T-helper 17 cell (primary cell): ENCODE data around the gene DPY19L3. TPM values are rescaled to one million over a fixed set of nuclear protein-coding genes. Genes with fewer than 3 reads are reported as not detected.
A peak's percentile ranks its signal among the peaks of the same experiment; 100 is the strongest.
"Not testable (repeated sequence)": the region's sequence is repeated elsewhere in the genome, so short reads cannot be mapped to it uniquely, and the experiment has no call there.

ENCODE experiments used
- ATAC-seq: fragments of 150-1000 bp; cut with Tn5 transposase; 2 replicates; pipeline ENCODE4 v1.10.0; 2021; ENCODE audit warnings: mild to moderate bottlenecking, moderate library complexity
- DNase-seq, 3 donors: peaks; one replicate each; pipeline versions ENCODE4 v3.0.0 to v3.0.0-alpha.2; 2020 to 2021
- H3K9me3 ChIP-seq: one replicate; pipeline ENCODE4 v1.7.0; 2013; ENCODE audit warnings: low read length, mild to moderate bottlenecking; ENCODE audit not compliant: control insufficient read depth, poor library complexity, severe bottlenecking
- H3K27ac Mint-ChIP-seq: one replicate; pipeline ENCODE4 v1.8.0; 2022; ENCODE audit warnings: mild to moderate bottlenecking, moderate library complexity, mixed read lengths
- H3K27me3 Mint-ChIP-seq: one replicate; pipeline ENCODE4 v1.8.0; 2022; ENCODE audit warnings: mixed read lengths
- H3K36me3 Mint-ChIP-seq: one replicate; pipeline ENCODE4 v1.8.0; 2022; ENCODE audit warnings: low read depth, mixed read lengths
- H3K4me1 Mint-ChIP-seq: one replicate; pipeline ENCODE4 v1.8.0; 2022; ENCODE audit warnings: mild to moderate bottlenecking, mixed read lengths
- H3K4me3 Mint-ChIP-seq: one replicate; pipeline ENCODE4 v1.8.0; 2022; ENCODE audit warnings: mild to moderate bottlenecking, moderate library complexity, mixed read lengths
- total RNA-seq, 4 donors: library from RNA in 2 of 4; stranded (reverse) in 2 of 4; gene quantifications; one replicate each; pipeline ENCODE4 v1.2.3 and lab custom pipeline; 2022 to 2026

Gene DPY19L3
- total RNA-seq, 2 donors from 2014 or later = 10.2 to 14.7 TPM

DNA sequence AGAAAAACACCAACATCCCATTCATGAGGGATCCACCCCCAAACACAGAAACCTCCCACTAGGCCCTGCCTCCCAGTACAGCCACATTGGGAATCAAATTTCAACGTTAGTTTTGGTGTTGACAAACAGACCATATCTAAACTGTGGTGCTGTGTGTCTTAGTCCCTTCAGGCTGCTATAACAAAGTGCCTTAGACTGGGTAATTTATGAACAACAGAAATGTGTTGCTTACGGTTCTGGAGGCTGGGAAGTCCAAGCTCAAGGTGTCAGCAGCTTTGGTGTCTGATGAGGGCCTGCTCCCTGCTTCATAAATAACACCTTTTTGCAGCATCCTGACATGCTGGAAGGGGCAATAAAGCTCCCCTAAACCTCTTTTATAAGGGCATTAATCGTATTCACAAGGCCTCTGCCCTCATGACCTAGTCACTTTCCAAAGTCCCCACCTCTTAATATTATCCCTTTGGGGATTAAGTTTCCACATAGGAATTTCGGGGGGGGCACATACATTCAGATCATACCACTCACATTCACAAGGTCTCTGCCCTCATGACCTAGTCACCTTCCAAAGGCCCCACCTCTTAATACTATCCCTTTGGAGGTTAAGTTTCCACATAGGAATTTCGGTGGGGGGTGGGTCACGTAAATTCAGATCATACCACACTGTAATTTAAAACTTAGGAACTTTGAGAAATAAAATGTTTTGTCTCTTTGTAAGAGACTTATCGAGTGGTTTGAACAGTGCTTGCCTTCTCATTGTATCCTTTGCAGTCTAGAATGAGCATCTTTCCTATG, 32.6 kb upstream of the DPY19L3 start:
- Mint-ChIP-seq H3K4me3 (no peak overlapping the region), H3K36me3 (peaks cover 19% of the 10 kb centered on the region), H3K4me1 (peaks cover 12% of the 10 kb centered on the region), H3K27ac (no peak overlapping the region), H3K27me3 (no peaks in the 10 kb centered on the region)
- DNase-seq (no peak), ATAC-seq (no peak)
- no peaks in the 10 kb centered on the region for H3K9me3 ChIP-seq

DNA sequence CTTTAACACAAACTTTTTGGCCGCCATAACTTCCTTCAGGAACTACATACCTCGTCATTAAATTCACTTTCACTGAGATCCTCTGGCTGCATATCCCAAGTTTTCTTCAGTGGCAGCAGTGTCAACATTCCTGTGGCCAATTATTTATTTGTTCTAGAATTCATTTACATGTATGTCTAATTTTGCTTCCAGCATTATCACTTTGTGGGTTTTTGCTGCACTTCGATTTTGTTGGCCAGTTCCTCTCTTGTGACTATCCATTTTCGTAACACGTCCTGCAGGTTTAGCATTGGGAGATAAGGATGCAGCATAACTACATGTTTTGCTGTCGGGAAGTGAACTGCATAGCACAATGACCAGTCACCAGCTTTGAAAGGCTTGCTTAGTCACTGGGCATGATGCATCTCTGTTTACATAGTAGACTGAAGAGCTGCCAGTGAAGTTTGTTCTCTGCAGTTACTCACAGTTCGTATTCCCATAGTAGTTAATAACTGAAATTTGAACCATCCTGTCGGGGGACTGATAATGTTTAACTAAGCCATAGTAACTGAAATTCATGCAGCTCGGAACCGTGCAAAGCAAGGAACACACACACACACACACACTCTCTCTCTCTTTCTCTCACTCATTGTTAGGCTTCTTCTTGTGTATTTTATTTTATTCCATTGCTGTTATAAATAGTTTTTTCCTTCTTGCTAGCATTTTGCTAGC, 31.8 kb upstream of the DPY19L3 start:
- ATAC-seq (no peak), DNase-seq (no peak)
- H3K36me3 Mint-ChIP-seq = peaks cover 19% of the 10 kb centered on the region
- no peaks in the 10 kb centered on the region for H3K9me3 ChIP-seq
- no peaks in the 10 kb centered on the region for H3K27me3 Mint-ChIP-seq
- H3K4me3 Mint-ChIP-seq = no peak overlapping the region
- H3K27ac Mint-ChIP-seq = no peak overlapping the region
- peaks cover 14% of the 10 kb centered on the region for H3K4me1 Mint-ChIP-seq

DNA sequence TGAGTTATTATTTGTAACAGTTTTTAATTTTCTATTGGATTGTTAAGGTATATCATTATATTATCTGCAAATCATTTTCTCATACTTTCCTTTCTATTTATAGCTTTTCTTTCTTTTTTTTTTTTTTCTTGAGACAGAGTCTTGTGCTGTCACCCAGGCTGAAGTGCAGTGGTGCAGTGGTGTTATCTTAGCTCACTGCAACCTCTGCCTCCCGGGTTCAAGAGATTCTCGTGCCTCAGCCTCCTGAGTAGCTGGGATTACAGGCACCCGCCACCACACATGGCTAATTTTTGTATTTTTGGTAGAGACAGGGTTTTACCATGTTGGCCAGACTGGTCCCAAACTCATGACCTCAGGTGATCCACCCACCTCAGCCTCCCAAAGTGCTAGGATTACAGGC, 31.2 kb upstream of the DPY19L3 start:
- not testable (repeated sequence) for H3K4me3 Mint-ChIP-seq, DNase-seq, H3K27me3 Mint-ChIP-seq, H3K27ac Mint-ChIP-seq, H3K9me3 ChIP-seq, ATAC-seq
- Mint-ChIP-seq H3K36me3 (peaks cover 17% of the 10 kb centered on the region), H3K4me1 (peaks cover 13% of the 10 kb centered on the region)

DNA sequence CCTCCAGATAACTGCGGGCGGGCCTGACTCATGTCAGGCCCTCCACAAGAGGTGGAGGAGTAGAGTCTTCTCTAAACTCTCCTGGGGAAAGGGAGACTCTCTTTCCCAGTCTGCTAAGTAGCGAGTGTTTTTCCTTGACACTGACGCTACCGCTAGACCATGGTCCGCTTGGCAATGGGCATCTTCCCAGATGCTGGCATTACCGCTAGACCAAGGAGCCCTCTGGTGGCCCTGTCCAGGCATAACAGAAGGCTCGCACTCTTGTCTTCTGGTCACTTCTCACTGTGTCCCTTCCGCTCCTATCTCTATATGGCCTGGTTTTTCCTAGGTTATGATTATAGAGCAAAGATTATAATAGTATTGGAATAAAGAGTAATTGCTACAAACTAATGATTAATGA, 28.5 kb upstream of the DPY19L3 start:
- not testable (repeated sequence) for ATAC-seq, H3K27ac Mint-ChIP-seq
- H3K36me3 Mint-ChIP-seq = peaks cover 19% of the 10 kb centered on the region

DNA sequence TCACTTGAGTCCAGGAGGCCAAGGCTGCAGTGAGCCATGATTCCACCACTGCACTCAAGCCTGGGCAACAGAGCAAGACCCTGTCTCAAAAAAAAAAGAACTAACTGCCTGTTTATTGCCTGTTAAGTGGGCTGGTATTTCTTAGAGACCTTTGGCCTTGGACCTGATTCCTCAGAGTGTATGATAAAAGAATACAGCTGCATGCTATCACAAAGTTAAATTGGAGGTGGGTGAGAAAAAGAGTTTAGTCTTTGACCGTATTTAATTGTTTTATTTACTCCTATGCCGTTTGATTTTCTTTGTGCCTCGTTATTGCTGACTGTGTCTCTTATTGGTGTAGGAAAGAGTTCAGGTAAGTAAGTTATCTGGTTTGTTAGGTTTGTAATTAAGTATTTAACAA, 25.3 kb upstream of the DPY19L3 start:
- Mint-ChIP-seq H3K4me1 (peaks cover 10% of the 10 kb centered on the region), H3K27ac (peak overlapping the region; percentile 59), H3K27me3 (no peaks in the 10 kb centered on the region), H3K36me3 (peaks cover 19% of the 10 kb centered on the region), H3K4me3 (no peak overlapping the region)
- DNase-seq = no peak
- no peak for ATAC-seq
- H3K9me3 ChIP-seq = no peaks in the 10 kb centered on the region

More for the DNA sequence above, 28.5 kb upstream of the DPY19L3 start:
- not testable (repeated sequence) for H3K4me1 Mint-ChIP-seq, H3K27me3 Mint-ChIP-seq, H3K4me3 Mint-ChIP-seq, DNase-seq, H3K9me3 ChIP-seq

DNA sequence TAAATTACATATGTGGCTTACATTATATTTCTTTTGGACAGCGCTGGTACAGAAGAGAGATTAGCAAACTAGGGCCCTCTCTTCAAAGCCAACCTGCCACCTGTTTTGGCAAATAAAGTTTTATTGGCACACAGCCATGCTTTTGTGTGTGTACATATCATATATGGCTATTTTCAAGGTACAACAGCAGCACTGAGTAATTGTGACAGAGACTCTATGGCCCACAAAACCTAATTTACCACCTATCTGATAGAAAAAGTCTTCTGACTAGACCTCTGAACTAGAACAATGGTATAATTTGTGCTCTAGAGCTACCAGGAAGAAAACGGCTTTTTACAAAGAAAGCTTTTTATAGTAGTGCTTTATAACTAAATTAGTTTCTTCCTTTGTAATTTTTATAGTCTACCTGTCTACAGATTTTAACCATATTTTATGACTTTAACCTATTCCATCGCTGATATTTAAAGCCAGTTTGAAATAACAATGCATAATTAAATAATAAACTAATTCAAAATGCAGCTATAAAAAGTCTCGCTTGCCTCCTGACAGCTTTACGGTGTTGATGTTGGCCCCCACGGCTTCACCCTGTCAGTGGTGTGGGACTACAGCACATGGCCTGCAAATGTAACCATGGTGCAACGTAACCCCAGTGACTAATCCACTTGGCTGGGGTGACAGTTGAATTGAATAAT, 17.7 kb upstream of the DPY19L3 start:
- DNase-seq (no peak), ATAC-seq (no peak)
- Mint-ChIP-seq H3K36me3 (peaks cover 2% of the 10 kb centered on the region), H3K4me1 (no peaks in the 10 kb centered on the region), H3K27me3 (no peaks in the 10 kb centered on the region), H3K27ac (no peak overlapping the region), H3K4me3 (no peak overlapping the region)
- H3K9me3 ChIP-seq = no peaks in the 10 kb centered on the region

DNA sequence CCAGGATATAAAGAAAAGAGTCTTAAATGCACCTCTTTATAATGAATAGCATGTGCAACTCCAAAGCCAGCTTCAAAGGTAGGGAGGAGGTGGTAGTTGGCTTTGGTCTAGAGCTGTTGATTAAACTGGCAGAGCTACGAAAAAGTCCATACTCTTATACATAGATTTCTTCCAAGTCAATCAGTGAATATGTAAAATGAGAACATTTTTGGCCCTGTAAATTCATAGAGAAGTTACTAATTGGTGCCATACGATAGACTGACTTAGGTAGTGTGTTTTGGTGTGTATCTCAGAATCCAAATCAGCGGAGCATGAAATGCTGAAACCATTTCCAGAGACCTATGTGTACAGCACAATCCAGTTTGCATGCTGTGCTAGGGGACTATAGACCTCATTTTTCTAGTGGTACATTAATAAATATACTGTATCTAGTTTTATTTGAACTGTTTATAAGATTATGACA, 17.1 kb upstream of the DPY19L3 start:
- DNase-seq (no peak), ATAC-seq (no peak)
- no peaks in the 10 kb centered on the region for H3K27me3 Mint-ChIP-seq
- H3K27ac Mint-ChIP-seq = no peak overlapping the region
- H3K36me3 Mint-ChIP-seq = no peaks in the 10 kb centered on the region
- H3K4me1 Mint-ChIP-seq = peaks cover under 1% of the 10 kb centered on the region
- H3K4me3 Mint-ChIP-seq = no peak overlapping the region
- H3K9me3 ChIP-seq = no peaks in the 10 kb centered on the region

DNA sequence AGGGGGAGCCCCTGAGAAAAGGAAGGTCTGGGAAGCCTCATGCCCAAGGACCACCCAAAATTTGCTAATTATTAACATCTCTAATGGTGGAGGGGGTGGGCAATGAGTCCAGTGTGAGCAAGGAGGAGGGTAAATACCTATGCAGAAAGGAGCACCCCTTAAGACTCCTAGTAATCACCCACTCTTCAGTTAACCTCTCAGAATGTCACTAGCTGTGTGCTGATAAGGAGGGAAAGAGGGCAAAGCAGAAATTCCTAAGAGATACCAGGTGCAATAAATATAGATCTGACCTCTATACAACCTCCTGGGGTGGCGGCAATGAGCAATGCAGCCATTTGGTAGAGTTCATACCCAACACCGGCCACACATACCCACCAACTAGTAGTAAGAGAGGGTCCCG, 12.7 kb upstream of the DPY19L3 start:
- H3K36me3 Mint-ChIP-seq = no peaks in the 10 kb centered on the region
- no peak overlapping the region for H3K4me3 Mint-ChIP-seq
- peak overlapping the region; percentile 11 for H3K27ac Mint-ChIP-seq
- no peaks in the 10 kb centered on the region for H3K27me3 Mint-ChIP-seq
- peaks cover 4% of the 10 kb centered on the region for H3K4me1 Mint-ChIP-seq
- no peak for DNase-seq
- H3K9me3 ChIP-seq = no peaks in the 10 kb centered on the region
- no peak for ATAC-seq

DNA sequence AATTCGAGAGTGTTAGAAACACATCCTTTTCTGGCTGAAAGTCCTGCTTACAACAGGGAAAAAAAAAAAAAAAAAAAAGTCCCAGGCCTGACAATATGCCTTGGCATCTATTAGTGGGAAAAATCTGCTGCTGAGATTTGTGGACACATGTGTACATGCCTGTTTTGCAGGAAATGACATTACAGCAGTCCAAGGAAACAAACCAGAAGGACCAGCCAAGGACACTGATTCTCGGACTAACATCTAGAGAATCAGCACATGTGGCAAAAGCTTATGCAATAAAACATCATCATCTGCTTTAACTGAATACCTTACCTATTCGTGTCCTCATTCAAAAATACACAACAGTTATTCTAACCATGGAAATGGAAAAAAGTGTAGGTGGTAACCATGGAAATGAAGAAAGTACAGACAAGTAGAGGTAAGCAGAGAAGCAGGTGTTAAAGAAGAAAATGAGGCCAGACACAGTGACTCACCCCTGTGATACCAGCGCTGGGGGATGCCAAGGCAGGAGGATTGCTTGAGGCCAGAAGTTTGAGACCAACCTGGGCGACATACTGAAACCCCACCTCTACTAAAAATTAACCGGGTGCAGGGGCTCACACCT, 9.4 kb upstream of the DPY19L3 start:
- H3K36me3 Mint-ChIP-seq = no peaks in the 10 kb centered on the region
- no peak overlapping the region for H3K4me3 Mint-ChIP-seq
- no peak for ATAC-seq
- no peaks in the 10 kb centered on the region for H3K27me3 Mint-ChIP-seq
- peaks cover 4% of the 10 kb centered on the region for H3K4me1 Mint-ChIP-seq
- H3K9me3 ChIP-seq = no peaks in the 10 kb centered on the region
- DNase-seq = no peak
- no peak overlapping the region for H3K27ac Mint-ChIP-seq

DNA sequence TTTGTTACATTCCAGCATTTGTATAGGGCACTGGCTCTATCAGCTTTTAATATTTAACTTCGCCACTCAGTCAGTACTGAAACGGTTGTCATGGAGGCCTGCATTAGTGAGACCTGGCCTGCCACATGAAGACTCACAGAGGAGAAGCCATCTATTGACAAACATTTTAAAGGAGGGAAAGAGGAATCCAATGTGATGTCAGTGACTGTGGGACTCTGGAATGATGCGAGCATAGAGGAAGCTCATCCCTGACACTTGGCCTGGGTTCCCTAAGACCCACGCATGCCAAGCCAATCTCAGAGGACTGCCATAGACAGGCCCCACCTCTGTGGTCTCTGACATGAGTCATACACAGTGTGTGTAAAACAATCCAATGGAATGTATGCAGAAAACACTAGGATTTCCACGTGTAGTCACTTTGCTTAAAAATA, 7.9 kb upstream of the DPY19L3 start:
- Mint-ChIP-seq H3K27me3 (no peaks in the 10 kb centered on the region), H3K4me1 (peaks cover 4% of the 10 kb centered on the region), H3K4me3 (no peak overlapping the region), H3K27ac (no peak overlapping the region), H3K36me3 (no peaks in the 10 kb centered on the region)
- H3K9me3 ChIP-seq = no peaks in the 10 kb centered on the region
- no peak for DNase-seq
- ATAC-seq = no peak

DNA sequence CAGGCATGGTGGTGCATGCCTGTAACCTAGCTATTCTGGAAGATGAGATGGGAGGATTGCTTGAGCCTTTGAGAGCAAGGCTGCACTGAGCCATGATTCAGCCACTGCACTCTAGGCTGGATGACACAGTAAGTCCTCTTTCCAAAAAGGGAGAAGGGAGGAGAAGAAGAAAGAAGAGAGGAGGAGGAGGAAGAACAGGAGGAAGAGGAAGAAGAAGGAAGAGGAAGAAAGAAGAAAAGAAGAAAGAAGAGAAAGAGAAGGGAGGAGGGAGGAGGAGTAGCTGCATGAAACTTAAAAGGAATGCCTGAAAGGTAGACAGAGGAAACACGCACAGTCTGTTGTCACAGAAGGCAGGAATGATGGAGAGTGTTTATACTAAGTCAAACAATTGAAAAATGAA, 3.6 kb upstream of the DPY19L3 start:
- no peaks in the 10 kb centered on the region for H3K36me3 Mint-ChIP-seq

DNA sequence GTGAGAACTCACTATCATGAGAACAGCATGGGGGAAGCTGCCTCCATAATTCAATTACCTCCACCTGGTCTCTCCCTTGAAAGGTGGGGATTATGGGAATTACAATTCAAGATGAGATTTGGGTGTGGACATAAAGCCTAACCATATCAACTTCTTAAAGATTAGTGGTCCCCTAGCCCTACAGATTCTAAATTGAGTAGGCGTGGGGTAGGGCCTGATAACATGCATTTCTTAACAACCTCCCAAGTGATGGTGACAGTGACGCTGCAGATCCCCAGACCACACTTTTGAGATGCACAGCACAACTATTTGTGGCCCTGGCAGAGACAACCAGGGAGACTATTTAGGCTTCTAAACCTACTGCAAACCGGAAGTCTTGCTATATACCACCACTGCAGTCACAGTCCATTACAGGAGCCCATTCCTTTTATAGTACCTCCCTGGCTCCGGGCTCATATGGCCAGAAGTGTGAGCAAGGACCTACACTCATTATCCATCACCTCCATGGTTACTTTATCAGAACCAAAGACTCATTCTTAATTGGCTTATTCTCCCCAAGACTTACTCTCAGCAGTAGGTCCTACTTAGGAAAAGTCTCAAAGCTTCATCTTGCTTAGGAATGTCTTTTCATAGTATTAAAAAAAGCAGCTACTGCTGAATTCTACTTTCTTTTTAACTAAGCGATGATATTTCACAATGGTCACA, 2.1 kb upstream of the DPY19L3 start:
- ATAC-seq = no peak
- peak overlapping the region; percentile 36 for H3K4me3 Mint-ChIP-seq
- DNase-seq = no peak
- no peak overlapping the region for H3K27ac Mint-ChIP-seq
- no peaks in the 10 kb centered on the region for H3K9me3 ChIP-seq
- no peaks in the 10 kb centered on the region for H3K27me3 Mint-ChIP-seq
- H3K36me3 Mint-ChIP-seq = no peaks in the 10 kb centered on the region
- H3K4me1 Mint-ChIP-seq = peaks cover 15% of the 10 kb centered on the region

More for the DNA sequence above, 3.6 kb upstream of the DPY19L3 start:
- Mint-ChIP-seq H3K27ac (no peak overlapping the region), H3K4me3 (no peak overlapping the region), H3K27me3 (no peaks in the 10 kb centered on the region), H3K4me1 (peaks cover 9% of the 10 kb centered on the region)
- no peaks in the 10 kb centered on the region for H3K9me3 ChIP-seq
- DNase-seq (no peak), ATAC-seq (no peak)
